Upper lobe of left lung (tissue), 6 donors: Measurements from ENCODE around the gene PRR15. TPM values are rescaled to one million over a fixed set of nuclear protein-coding genes. Genes with fewer than 3 reads are reported as not detected.

Experiments used
- ATAC-seq, 2 donors: fragments of 200-7000 bp; cut with Tn5 transposase; one replicate each; pipeline ENCODE4 v1.9.1; 2022; ENCODE audit warnings: mild to moderate bottlenecking in 2 of 2, moderate library complexity in 2 of 2; ENCODE audit not compliant: low FRiP score in 2 of 2
- DNase-seq, 2 donors: peaks; one replicate each; pipeline ENCODE4 v3.0.0-alpha.2; 2019 to 2020
- H3K27ac ChIP-seq, 4 donors: fragments of 200-600 bp; sonication (generic); one replicate each; pipeline ENCODE4 v1.5.1; 2016 to 2019
- H3K27me3 ChIP-seq, 4 donors: fragments of 200-600 bp; sonication (generic); one replicate each; pipeline ENCODE4 v1.5.1; 2017 to 2019
- H3K36me3 ChIP-seq, 4 donors: fragments of 200-600 bp; sonication (generic); one replicate each; pipeline ENCODE4 v1.5.1; 2016 to 2019
- H3K4me1 ChIP-seq, 4 donors: fragments of 200-600 bp; sonication (generic); one replicate each; pipeline ENCODE4 v1.5.1; 2018 to 2019
- H3K4me3 ChIP-seq, 4 donors: fragments of 200-600 bp; sonication (generic); one replicate each; pipeline ENCODE4 v1.5.1; 2017 to 2019; ENCODE audit warnings: mild to moderate bottlenecking in 2 of 4, moderate library complexity in 1 of 4
- H3K9me3 ChIP-seq, 4 donors: fragments of 200-600 bp; sonication (generic); one replicate each; pipeline ENCODE4 v1.5.1; 2018 to 2019
- CTCF ChIP-seq, 6 experiments: fragments of 450-650 bp in 4 of 6; fragments of 200-600 bp in 2 of 6; sonication (generic) in 2 of 6; IDR thresholded peaks; one replicate each; pipeline ENCODE4 v1.5.1; 2016 to 2019; ENCODE audit warnings: antibody characterized with exemption in 6 of 6
- EP300 ChIP-seq, 4 donors: sonication (generic); formaldehyde crosslinking; IDR thresholded peaks; one replicate each; pipeline ENCODE4 v1.5.1; 2017; ENCODE audit warnings: antibody characterized with exemption in 4 of 4, control low read depth in 2 of 4
- POLR2A ChIP-seq, 4 donors: fragments of 450-650 bp; IDR thresholded peaks; one replicate each; pipeline ENCODE4 v1.5.1; 2016 to 2017; ENCODE audit warnings: antibody characterized with exemption in 4 of 4, mild to moderate bottlenecking in 2 of 4
- POLR2AphosphoS5 ChIP-seq, 2 donors: sonication (generic); formaldehyde crosslinking; IDR thresholded peaks; one replicate each; pipeline ENCODE4 v1.5.1; 2017; ENCODE audit warnings: antibody characterized with exemption in 2 of 2
- WGBS, 2 donors: methylation state at CpG; one replicate each; pipeline ENCODE4 v1.1.5; 2017 to 2018; 5-methylcytosine and 5-hydroxymethylcytosine counted together
- total RNA-seq, 6 donors: library from RNA; depleted of rRNA in 4 of 6; stranded (reverse); fragments of >200 nt in 4 of 6; gene quantifications; one replicate each; pipeline versions ENCODE4 v1.1.0 to v1.2.1, GENCODE V29; 2016 to 2021
- donor health status: DM: no; HTN: no; CAD: no; lungs with moderate emphysema.
- donor health status: DM: no; HTN: yes; CAD: no; lungs with severe emphysema.

The PRR15 gene
- total RNA-seq, 6 donors from 2014 or later, result 2.1 to 13.5 (median 3.5) TPM

- WGBS, 2 donors, result 46 to 53% methylated on average over 8 of the region's 8 CpGs
- Histone ChIP-seq H3K4me1 (peaks cover 0 to 3% (median 0%) of the 10 kb centered on the region in 4 donors), H3K27ac (no peak overlapping the region), H3K27me3 (no peaks in the 10 kb centered on the region), H3K36me3 (no peaks in the 10 kb centered on the region), H3K4me3 (peak overlapping the region in 1 of 4 donors; percentile 9), H3K9me3 (no peaks in the 10 kb centered on the region)
- TF ChIP-seq EP300 (IDR thresholded peaks at IDR 0.05), result no peak
- TF ChIP-seq CTCF (IDR thresholded peaks at IDR 0.05), result peak in 4 of 6 experiments; percentile 36 to 79 (median 59)
- no peak for TF ChIP-seq POLR2A (IDR thresholded peaks at IDR 0.05)
- TF ChIP-seq POLR2AphosphoS5 (IDR thresholded peaks at IDR 0.05), result no peak
- DNase-seq (no peak), ATAC-seq (peak; percentile 46 to 88)
Measured at GRCh38 chr7:29588900-29589696, 25.5 kb downstream of the PRR15 start.

GRCh38 chr7:29592866-29593265 lies 29.2 kb downstream of the PRR15 start:
- H3K4me1 ChIP-seq, result peaks cover 0 to 3% (median 0%) of the 10 kb centered on the region in 4 donors
- H3K9me3 ChIP-seq, result no peaks in the 10 kb centered on the region
- WGBS, 2 donors, result 89 to 92% methylated on average over 2 of the region's 2 CpGs
- H3K27ac ChIP-seq, result no peak overlapping the region
- DNase-seq (no peak), ATAC-seq (no peak)
- H3K36me3 ChIP-seq, result no peaks in the 10 kb centered on the region
- TF ChIP-seq POLR2AphosphoS5 (IDR thresholded peaks at IDR 0.05) (no peak), CTCF (IDR thresholded peaks at IDR 0.05) (no peak), POLR2A (IDR thresholded peaks at IDR 0.05) (no peak), EP300 (IDR thresholded peaks at IDR 0.05) (no peak)
- H3K4me3 ChIP-seq, result no peak overlapping the region
- H3K27me3 ChIP-seq, result no peaks in the 10 kb centered on the region

- TF ChIP-seq POLR2AphosphoS5 (IDR thresholded peaks at IDR 0.05), result no peak
- TF ChIP-seq EP300 (IDR thresholded peaks at IDR 0.05), result no peak
- TF ChIP-seq POLR2A (IDR thresholded peaks at IDR 0.05), result no peak
- H3K27ac ChIP-seq, result no peak overlapping the region
- H3K4me1 ChIP-seq, result peaks cover 0 to 3% (median 0%) of the 10 kb centered on the region in 4 donors
- H3K4me3 ChIP-seq, result no peak overlapping the region
- ATAC-seq, result no peak
- no peaks in the 10 kb centered on the region for H3K27me3 ChIP-seq
- DNase-seq, result no peak
- no peaks in the 10 kb centered on the region for H3K9me3 ChIP-seq
- H3K36me3 ChIP-seq, result no peaks in the 10 kb centered on the region
Measured at GRCh38 chr7:29593459-29593858, 29.8 kb downstream of the PRR15 start.

GRCh38 chr7:29596593-29597178 lies 33.1 kb downstream of the PRR15 start:
- no peaks in the 10 kb centered on the region for H3K4me1 ChIP-seq
- ATAC-seq, result peak in 1 of 2 donors; percentile 54

More at GRCh38 chr7:29596593-29597178, 33.1 kb downstream of the PRR15 start:
- Histone ChIP-seq H3K4me3 (no peak overlapping the region), H3K36me3 (no peaks in the 10 kb centered on the region), H3K27ac (no peak overlapping the region), H3K27me3 (no peaks in the 10 kb centered on the region), H3K9me3 (no peaks in the 10 kb centered on the region)
- TF ChIP-seq EP300 (IDR thresholded peaks at IDR 0.05) (no peak), POLR2AphosphoS5 (IDR thresholded peaks at IDR 0.05) (no peak), CTCF (IDR thresholded peaks at IDR 0.05) (no peak), POLR2A (IDR thresholded peaks at IDR 0.05) (no peak)
- DNase-seq, result no peak
- 74 to 84% methylated on average over 3 of the region's 3 CpGs for WGBS, 2 donors
